HG02840 (cell line): ENCODE measurements around the gene DNMT3B.

Experiments used
- ATAC-seq: cut with Tn5 transposase; IDR thresholded peaks from one replicate; pipeline ENCODE4 v1.9.1; 2021; ENCODE audit warnings: mild to moderate bottlenecking, moderate library complexity, moderate number of reproducible peaks; ENCODE audit not compliant: unreplicated experiment, low FRiP score

Gene DNMT3B

GRCh38 chr20:32820698-32821377, 58.7 kb downstream of the DNMT3B start:
- ATAC-seq: no peak

DNA sequence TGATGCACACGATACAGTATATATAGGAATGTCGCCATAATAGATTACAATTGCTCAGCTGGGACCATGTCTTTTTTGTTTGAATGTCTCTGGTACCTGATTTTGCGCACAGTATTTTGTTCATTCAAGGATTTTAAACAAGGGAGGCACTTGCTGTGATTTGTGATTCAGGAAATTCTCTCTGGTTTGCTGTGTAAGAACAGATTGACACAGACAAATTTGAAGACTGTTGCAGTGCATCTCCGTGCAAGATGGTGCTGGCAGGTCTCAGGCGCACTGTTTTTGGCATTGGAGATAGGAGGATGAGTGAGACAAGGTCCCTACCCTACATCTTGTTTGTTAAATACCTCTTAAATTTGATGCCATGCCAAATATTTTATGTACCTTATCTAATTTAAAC, 60.0 kb downstream of the DNMT3B start:
- ATAC-seq: no peak

DNA sequence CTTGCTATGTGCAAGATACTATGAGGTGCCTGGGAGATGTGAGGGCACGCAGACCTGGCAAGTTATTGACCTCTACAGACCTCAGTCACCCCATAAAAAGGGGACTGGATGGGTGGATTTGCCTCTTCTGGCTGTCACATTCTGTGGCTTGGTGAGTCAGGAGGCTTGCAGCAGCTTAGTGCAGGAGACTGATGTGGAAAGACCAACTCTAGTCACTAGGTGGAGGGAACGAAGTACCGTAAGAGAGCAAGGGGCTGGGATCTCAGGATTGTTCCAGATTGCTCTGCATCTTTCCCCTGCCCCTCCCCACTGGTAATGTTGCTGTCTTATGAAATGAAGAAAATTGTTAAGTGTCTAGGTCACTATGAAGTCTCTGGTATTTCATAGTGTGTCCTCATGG, 60.9 kb downstream of the DNMT3B start:
- ATAC-seq: no peak

DNA sequence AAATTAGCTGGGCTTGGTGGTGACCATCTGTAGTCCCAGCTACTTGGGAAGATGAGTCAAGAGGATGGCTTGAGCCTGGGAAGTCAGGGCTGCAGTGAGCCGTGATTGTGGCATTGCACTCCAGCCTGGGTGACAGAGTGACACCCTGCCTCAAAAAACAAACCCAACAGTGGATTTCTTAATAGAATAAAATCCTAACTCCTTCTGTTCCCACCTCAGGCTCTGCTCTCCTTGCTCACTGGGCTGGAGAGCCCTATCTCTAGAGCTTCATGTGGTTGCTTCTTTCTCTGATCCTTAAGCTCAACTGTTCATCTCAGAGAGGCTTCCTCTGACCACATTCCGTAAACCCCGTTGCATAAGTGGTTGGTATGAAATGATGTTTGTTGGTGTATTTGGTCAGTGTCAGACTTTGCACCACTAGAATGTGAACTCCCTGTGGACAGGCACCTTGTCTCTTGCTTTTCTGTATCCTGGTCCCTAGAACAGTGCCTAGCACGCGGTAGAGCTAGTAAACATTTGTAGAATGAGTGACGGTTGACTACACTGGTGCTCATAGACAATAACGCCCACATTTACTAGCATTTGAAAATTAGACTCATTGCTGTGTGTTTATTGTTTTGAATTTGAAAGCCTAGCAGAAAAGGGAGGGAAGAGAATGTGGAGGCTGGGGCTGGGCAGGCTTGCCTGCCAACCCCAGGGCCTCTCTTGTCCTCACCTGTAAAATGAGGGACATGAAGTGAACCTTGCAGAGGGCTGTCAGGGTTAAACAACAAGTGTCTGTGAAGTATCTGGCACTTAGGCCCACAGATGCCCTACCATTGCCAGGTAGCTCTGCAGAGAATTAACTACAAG, 61.8 kb downstream of the DNMT3B start:
- no peak for ATAC-seq

- ATAC-seq: no peak
Observed at GRCh38 chr20:32828029-32828680, 66.0 kb downstream of the DNMT3B start.

- no peak for ATAC-seq
Observed at GRCh38 chr20:32829311-32830005, 67.3 kb downstream of the DNMT3B start.

- no peak for ATAC-seq
Observed at GRCh38 chr20:32830437-32830836, 68.3 kb downstream of the DNMT3B start.

DNA sequence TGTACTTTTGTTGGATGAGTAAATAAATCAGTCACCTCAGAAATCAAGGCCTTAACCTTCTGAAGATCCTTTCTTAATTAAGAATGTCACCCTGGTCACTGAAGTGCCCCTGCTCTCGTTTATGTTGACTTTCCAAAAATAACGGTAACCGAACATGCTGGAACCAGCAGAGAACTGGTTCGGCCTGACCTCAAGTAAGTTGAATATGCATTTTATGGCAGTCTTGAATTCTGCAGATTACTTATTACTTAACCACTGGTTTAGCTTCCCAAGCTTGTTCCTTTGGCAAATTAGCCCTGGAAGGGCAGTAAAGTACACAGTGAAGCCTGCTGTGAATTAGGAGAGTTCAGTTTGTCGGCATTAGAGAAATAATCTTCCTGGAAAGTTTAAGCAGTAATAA, 69.8 kb downstream of the DNMT3B start:
- ATAC-seq: no peak

DNA sequence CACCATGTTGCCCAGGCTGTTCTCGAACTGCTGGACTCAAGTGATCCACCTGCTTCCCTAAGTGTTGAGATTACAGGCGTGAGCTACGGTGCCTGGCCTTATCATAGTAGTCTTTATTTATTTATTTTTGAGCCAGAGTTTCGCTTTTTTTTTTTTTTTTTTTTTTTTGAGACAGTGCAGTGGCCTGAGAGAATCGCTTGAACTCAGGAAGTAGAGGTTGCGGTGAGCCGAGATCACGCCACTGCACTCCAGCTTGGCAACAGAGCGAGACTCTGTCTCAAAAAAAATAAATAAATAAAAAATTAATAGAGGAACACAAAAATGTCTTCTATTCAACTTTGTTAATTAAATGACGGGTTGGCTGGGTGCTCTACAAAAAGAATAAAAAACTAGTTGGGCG, 70.5 kb downstream of the DNMT3B start:
- no peak for ATAC-seq

GRCh38 chr20:32834972-32835371, 72.8 kb downstream of the DNMT3B start:
- no peak for ATAC-seq

DNA sequence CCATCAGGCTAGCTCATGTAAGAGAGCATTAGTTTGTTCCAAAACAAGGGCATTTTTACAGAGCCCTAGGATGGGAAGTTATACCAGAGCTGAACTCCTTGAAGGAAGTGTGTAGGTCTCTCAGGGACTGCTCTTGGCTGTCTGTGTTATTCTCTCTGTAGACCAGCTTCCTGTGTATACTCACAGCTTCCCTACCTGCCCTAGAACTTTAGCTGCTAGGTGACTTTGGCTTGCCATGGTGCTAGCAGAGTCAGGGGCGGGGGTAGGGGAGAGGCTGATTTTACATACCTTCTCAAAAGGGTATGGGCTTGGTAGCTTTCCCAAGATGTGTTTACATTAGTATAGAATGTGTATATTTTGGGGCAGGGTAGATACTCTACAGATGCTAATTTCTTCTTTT, 75.0 kb downstream of the DNMT3B start:
- ATAC-seq: no peak

GRCh38 chr20:32839227-32839981, 77.2 kb downstream of the DNMT3B start:
- no peak for ATAC-seq

DNA sequence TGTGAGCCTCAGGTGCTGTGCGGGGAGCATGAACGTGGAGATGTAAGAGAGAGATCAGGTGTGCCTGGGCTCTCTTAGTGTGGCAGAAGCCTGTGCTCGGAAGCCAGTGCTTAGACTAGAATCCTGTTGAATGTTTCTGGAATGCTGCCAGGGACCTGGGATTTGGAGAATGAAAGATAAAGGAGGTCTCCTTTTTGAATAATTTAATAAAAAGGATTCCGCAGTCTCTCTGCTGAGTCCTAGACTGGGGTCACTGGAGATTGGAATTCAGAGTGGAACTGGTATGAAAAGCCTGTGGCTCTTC, 77.7 kb downstream of the DNMT3B start:
- no peak for ATAC-seq

- no peak for ATAC-seq
Observed at GRCh38 chr20:32841174-32841573, 79.0 kb downstream of the DNMT3B start.

DNA sequence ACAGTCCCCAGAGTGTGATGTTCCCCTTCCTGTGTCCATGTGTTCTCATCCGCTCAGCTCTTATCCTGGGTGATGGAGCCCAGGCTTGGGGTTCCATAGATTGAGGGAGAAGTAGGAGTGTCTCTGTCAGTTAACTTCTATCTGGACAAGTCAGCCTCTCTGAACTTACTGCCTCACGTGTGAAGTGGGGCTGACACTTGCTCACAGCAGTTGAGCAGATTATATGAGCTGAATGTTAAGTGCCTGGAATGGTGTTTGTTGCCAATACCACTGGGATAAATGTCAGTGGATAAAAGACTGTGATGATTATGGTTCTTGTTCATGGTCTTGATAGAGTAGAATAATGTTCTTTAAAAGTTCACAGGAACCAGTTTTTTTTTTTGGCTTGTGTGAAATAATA, 79.4 kb downstream of the DNMT3B start:
- no peak for ATAC-seq

DNA sequence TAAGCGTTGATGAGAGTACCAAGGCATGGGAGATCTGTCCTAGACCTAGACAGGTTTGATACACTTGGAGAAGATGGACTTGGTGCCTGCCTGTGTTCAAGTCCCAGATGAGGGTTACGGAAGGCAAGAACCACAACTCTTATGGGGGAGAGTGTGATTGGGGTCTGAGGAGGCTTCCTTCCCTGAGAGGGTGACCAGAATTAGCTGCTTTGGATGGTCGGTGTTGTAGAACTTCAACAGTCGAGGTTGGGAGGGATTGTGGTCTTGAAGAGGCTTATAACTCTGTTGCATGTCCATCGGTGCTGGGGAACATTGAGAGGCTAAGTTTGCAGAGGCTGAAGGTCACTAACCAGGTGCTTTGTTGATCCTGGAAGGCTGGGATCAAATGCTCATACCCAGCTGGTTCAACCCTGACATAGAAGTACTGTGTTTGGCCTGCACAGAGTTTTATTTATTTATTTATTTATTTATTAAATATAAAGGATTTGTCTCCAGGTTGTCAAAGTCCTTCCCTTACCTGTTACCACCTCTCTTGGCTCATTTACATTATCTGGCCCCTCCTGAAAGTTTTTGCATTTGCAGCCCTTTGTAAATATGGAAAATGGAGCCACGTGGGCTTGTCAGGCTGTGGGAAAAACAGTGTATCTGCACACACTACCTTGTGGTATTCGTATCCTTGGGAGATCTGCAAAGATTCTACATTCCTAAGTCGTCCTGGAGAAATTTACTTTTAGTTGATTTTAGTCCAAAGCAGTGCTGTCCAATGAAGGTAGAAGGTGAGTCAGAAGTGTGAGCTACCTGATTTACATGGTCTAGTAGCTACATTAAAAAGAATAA, 80.7 kb downstream of the DNMT3B start:
- ATAC-seq: no peak

GRCh38 chr20:32845786-32846185, 83.6 kb downstream of the DNMT3B start:
- ATAC-seq: no peak

DNA sequence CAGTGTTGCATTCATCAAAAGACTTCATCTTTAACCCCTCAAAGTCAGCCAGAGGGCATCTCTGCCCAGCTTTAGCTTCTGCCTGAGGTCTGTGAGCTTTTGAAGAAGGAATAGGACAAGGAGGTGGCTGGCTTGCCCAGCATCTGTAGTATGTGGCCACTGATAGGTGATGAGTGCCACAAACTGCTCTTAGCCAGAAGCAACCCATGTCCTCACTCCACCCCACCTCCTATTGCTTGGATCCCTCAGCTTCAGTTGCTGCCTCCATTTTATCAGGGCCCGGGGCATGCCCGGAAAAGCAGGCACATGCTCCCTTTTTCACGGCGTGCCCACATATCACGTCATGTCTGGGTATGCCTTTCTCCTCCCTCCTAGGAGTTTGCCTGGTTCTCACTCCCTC, 84.7 kb downstream of the DNMT3B start:
- no peak for ATAC-seq

DNA sequence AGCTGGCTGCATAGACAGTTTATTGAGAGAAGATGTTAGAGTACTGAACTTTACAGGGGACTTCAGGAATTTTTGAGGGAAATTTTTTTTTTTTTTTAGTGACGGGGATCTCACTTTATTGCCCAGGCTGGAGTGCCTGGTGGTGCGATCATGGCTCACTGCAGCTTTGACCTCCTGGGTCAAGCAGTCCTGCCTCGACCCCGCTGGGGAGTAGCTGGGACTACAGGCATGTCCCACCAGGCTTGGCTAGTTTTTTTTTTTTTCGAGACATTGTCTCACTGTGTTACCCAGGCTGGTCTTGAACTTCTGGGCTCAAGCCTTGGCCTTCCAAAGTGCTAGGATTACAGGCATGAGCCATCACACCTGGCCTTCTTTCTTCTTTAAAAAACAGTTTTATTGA, 85.8 kb downstream of the DNMT3B start:
- ATAC-seq: no peak

DNA sequence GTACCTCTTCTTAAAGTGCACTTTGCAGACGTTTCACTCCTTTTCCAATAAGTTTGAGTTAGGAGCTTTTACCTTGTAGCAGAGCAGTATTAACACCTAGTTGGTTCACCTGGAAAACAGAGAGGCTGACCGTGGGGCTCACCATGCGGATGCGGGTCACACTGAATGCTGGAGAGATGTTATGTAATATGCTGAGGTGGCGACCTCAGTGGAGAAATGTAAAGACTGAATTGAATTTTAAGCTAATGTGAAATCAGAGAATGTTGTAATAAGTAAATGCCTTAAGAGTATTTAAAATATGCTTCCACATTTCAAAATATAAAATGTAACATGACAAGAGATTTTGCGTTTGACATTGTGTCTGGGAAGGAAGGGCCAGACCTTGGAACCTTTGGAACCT, 86.7 kb downstream of the DNMT3B start:
- ATAC-seq: no peak
